Mucosa of descending colon (tissue), 3 donors: ENCODE measurements around the gene TSPYL2. TPM values are rescaled to one million over a fixed set of nuclear protein-coding genes. Genes with fewer than 3 reads are reported as not detected.

ENCODE experiments used
- ATAC-seq: fragments of 200-7000 bp; cut with Tn5 transposase; one replicate; pipeline ENCODE4 v1.9.1; 2020; ENCODE audit warnings: mild to moderate bottlenecking, moderate library complexity
- DNase-seq, 3 donors: peaks; one replicate each; pipeline ENCODE4 v3.0.0-alpha.2; 2020
- H3K36me3 ChIP-seq: fragments of 200-600 bp; one replicate; pipeline ENCODE4 v1.8.0; 2021; ENCODE audit warnings: low read depth, mild to moderate bottlenecking
- H3K4me1 ChIP-seq: fragments of 200-600 bp; one replicate; pipeline ENCODE4 v1.8.0; 2021; ENCODE audit warnings: low read depth, mild to moderate bottlenecking
- H3K4me3 ChIP-seq: fragments of 200-600 bp; one replicate; pipeline ENCODE4 v1.8.0; 2021; ENCODE audit warnings: mild to moderate bottlenecking
- H3K9me3 ChIP-seq: fragments of 200-600 bp; one replicate; pipeline ENCODE4 v1.8.0; 2021; ENCODE audit warnings: mild to moderate bottlenecking
- CTCF ChIP-seq: fragments of 200-600 bp; IDR thresholded peaks from one replicate; pipeline ENCODE4 v1.8.0; 2022; ENCODE audit warnings: antibody characterized with exemption, mild to moderate bottlenecking
- intact Hi-C, 2 donors: fragments of 100-400 bp; cut with DNase I in 1 of 2; cut with micrococcal nuclease in 1 of 2; formaldehyde crosslinking; loops; one replicate each; pipeline versions ENCODE4 v1.11.0 to v1.11.1; 2022; cut with DNase I, micrococcal nuclease
- total RNA-seq, 3 donors: library from RNA; stranded (reverse); fragmentation: NEBNext Ultra II Directional in 2 of 3; extraction: Animal tissue kit (Norgen Biotek cat#: 25700) in 2 of 3; gene quantifications; one replicate each; pipeline versions ENCODE4 v1.2.1 to v1.2.4, GENCODE V29; 2021 to 2023
- donor health status: DM: no; HTN: no; CAD: no; lungs with moderate emphysema.
- donor health status: DM: no; HTN: no; CAD: no.
- donor health status: DM: no; HTN: yes; CAD: no.

TSPYL2 gene
- total RNA-seq, 3 donors from 2014 or later, result 6.7 to 78.7 (median 10.4) TPM

GRCh38 chrX:53048169-53049126, 33.7 kb upstream of the TSPYL2 start, which contains the start of gene GPR173:
Gene GPR173, plus strand, starts transcription at chrX:53048789. Its CDS starts 27,833 bp downstream, at chrX:53076622.
- Histone ChIP-seq H3K36me3 (no peaks in the 10 kb centered on the region), H3K4me3 (no peak within 1 kb of the TSS), H3K4me1 (no peaks in the 10 kb centered on the region), H3K9me3 (no peaks in the 10 kb centered on the region)
- DNase-seq, result peak; percentile 23 to 57 (median 50)
- no peak for TF ChIP-seq CTCF
- intact Hi-C loops, result no loop called here
- peak; percentile 78 for ATAC-seq

GRCh38 chrX:53049127-53049517, 33.0 kb upstream of the TSPYL2 start:
- intact Hi-C loops, result no loop called here
- no peak for TF ChIP-seq CTCF
- Histone ChIP-seq H3K4me3 (no peak overlapping the region), H3K36me3 (no peaks in the 10 kb centered on the region), H3K4me1 (no peaks in the 10 kb centered on the region), H3K9me3 (no peaks in the 10 kb centered on the region)
- DNase-seq, result no peak
- ATAC-seq, result no peak

GRCh38 chrX:53050841-53051240, 31.3 kb upstream of the TSPYL2 start:
- intact Hi-C loops, result no loop called here
- Histone ChIP-seq H3K9me3 (no peaks in the 10 kb centered on the region), H3K4me1 (no peaks in the 10 kb centered on the region), H3K36me3 (no peaks in the 10 kb centered on the region), H3K4me3 (no peak overlapping the region)
- DNase-seq (no peak), ATAC-seq (no peak)
- no peak for TF ChIP-seq CTCF

- DNase-seq (no peak), ATAC-seq (no peak)
- Histone ChIP-seq H3K4me3 (no peak overlapping the region), H3K4me1 (no peaks in the 10 kb centered on the region), H3K9me3 (no peaks in the 10 kb centered on the region), H3K36me3 (no peaks in the 10 kb centered on the region)
- intact Hi-C loops, result no loop called here
- TF ChIP-seq CTCF, result no peak
Measured at GRCh38 chrX:53055244-53055849, 26.8 kb upstream of the TSPYL2 start.

- H3K4me1 ChIP-seq, result no peaks in the 10 kb centered on the region
- intact Hi-C loops, result no loop called here
- DNase-seq (no peak), ATAC-seq (no peak)
- no peaks in the 10 kb centered on the region for H3K9me3 ChIP-seq
- H3K36me3 ChIP-seq, result no peaks in the 10 kb centered on the region
- no peak overlapping the region for H3K4me3 ChIP-seq
- TF ChIP-seq CTCF, result no peak
Measured at GRCh38 chrX:53056292-53056691, 25.9 kb upstream of the TSPYL2 start.
